Skin epidermis (tissue), 12 donors: ENCODE measurements around the gene DNAJC2.
A peak's percentile ranks its signal among the peaks of the same experiment; 100 is the strongest.
"Not testable (repeated sequence)": the region's sequence is repeated elsewhere in the genome, so short reads cannot be mapped to it uniquely, and the experiment has no call there.

Source experiments
- H3K27ac ChIP-seq, 21 experiments: fragments of 200-600 bp; sonication (generic) in 11 of 21; one replicate each; pipeline ENCODE4 v1.5.0; 2020; ENCODE audit warnings: mild to moderate bottlenecking in 3 of 21, inconsistent platforms in 2 of 21, moderate library complexity in 2 of 21
- H3K4me3 ChIP-seq, 7 experiments: fragments of 200-600 bp; sonication (generic) in 2 of 7; one replicate each; pipeline ENCODE4 v1.5.0; 2020; ENCODE audit warnings: inconsistent platforms in 2 of 7, mild to moderate bottlenecking in 2 of 7, moderate library complexity in 1 of 7

DNAJC2 gene

GRCh38 chr7:103346396-103346795, 1.8 kb upstream of the DNAJC2 start:
- H3K27ac ChIP-seq, result no peak overlapping the region
- no peak overlapping the region for H3K4me3 ChIP-seq

- H3K4me3 ChIP-seq, result peak overlapping the region; percentile 74 to 96 (median 93)
- peak overlapping the region; percentile 64 to 96 (median 89) for H3K27ac ChIP-seq
Observed at GRCh38 chr7:103343758-103344452, 662 bp downstream of the DNAJC2 start.

- Histone ChIP-seq H3K27ac (peak overlapping the region in 12 of 21 experiments; percentile 81 to 96 (median 92)), H3K4me3 (peak overlapping the region in 5 of 7 experiments; percentile 74 to 96 (median 93))
Observed at GRCh38 chr7:103343332-103343731, 1.2 kb downstream of the DNAJC2 start.

- H3K27ac ChIP-seq, result no peak overlapping the region
- H3K4me3 ChIP-seq, result no peak overlapping the region
Observed at GRCh38 chr7:103341466-103341865, 3.1 kb downstream of the DNAJC2 start.

GRCh38 chr7:103338864-103339263, 5.7 kb downstream of the DNAJC2 start:
- Histone ChIP-seq H3K4me3 (no peak overlapping the region), H3K27ac (no peak overlapping the region)

GRCh38 chr7:103336761-103337160, 7.8 kb downstream of the DNAJC2 start:
- H3K4me3 ChIP-seq, result no peak overlapping the region
- H3K27ac ChIP-seq, result no peak overlapping the region

GRCh38 chr7:103325744-103326143, 18.8 kb downstream of the DNAJC2 start:
- no peak overlapping the region for H3K27ac ChIP-seq

GRCh38 chr7:103317009-103317408, 27.6 kb downstream of the DNAJC2 start:
- Histone ChIP-seq H3K4me3 (no peak overlapping the region), H3K27ac (no peak overlapping the region)

More at GRCh38 chr7:103325744-103326143, 18.8 kb downstream of the DNAJC2 start:
- no peak overlapping the region for H3K4me3 ChIP-seq

GRCh38 chr7:103316380-103316941, 28.1 kb downstream of the DNAJC2 start:
- Histone ChIP-seq H3K4me3 (no peak overlapping the region), H3K27ac (no peak overlapping the region)

GRCh38 chr7:103314852-103315251, 29.7 kb downstream of the DNAJC2 start:
- H3K27ac ChIP-seq, result no peak overlapping the region
- no peak overlapping the region for H3K4me3 ChIP-seq

GRCh38 chr7:103307503-103308231, 36.9 kb downstream of the DNAJC2 start:
- no peak overlapping the region for H3K27ac ChIP-seq

GRCh38 chr7:103301441-103301840, 43.1 kb downstream of the DNAJC2 start:
- Histone ChIP-seq H3K27ac (no peak overlapping the region), H3K4me3 (no peak overlapping the region)

More at GRCh38 chr7:103307503-103308231, 36.9 kb downstream of the DNAJC2 start:
- no peak overlapping the region for H3K4me3 ChIP-seq

GRCh38 chr7:103299660-103300059, 44.9 kb downstream of the DNAJC2 start:
- H3K27ac ChIP-seq, result no peak overlapping the region

GRCh38 chr7:103297837-103298179, 46.8 kb downstream of the DNAJC2 start:
- H3K27ac ChIP-seq, result peak overlapping the region; percentile 75 to 94 (median 88)
- H3K4me3 ChIP-seq, result peak overlapping the region; percentile 68 to 97 (median 83)

More at GRCh38 chr7:103299660-103300059, 44.9 kb downstream of the DNAJC2 start:
- no peak overlapping the region for H3K4me3 ChIP-seq

- Histone ChIP-seq H3K27ac (peak within 1 kb of the TSS; percentile 75 to 94 (median 88)), H3K4me3 (peak within 1 kb of the TSS; percentile 68 to 97 (median 83))
Observed at GRCh38 chr7:103296901-103297836, 47.4 kb downstream of the DNAJC2 start, which contains the start of gene PMPCB. PMPCB (plus strand) TSS chr7:103297435; CDS start chr7:103297460, 25 bp downstream.

- no peak overlapping the region for H3K27ac ChIP-seq
- H3K4me3 ChIP-seq, result no peak overlapping the region
Observed at GRCh38 chr7:103293526-103293925, 51.0 kb downstream of the DNAJC2 start.

GRCh38 chr7:103292122-103292521, 52.4 kb downstream of the DNAJC2 start:
- H3K4me3 ChIP-seq, result no peak overlapping the region

GRCh38 chr7:103282802-103283427, 61.7 kb downstream of the DNAJC2 start:
- not testable (repeated sequence) for H3K4me3 ChIP-seq, H3K27ac ChIP-seq

More at GRCh38 chr7:103292122-103292521, 52.4 kb downstream of the DNAJC2 start:
- H3K27ac ChIP-seq, result no peak overlapping the region

- H3K4me3 ChIP-seq, result peak overlapping the region; percentile 35 to 62 (median 48)
- H3K27ac ChIP-seq, result peak overlapping the region in 10 of 21 experiments; percentile 17 to 77 (median 38)
Observed at GRCh38 chr7:103280803-103281155, 63.8 kb downstream of the DNAJC2 start.
